DMS53 treated with DMSO at 0.1 percent for 48 hours (cell line): ENCODE measurements around the gene SOX12.

Source experiments
- DNase-seq: peaks from one replicate; lab custom pipeline; 2025; ENCODE audit not compliant: unreplicated experiment; lab: John Stamatoyannopoulos, UW

SOX12 gene

DNA sequence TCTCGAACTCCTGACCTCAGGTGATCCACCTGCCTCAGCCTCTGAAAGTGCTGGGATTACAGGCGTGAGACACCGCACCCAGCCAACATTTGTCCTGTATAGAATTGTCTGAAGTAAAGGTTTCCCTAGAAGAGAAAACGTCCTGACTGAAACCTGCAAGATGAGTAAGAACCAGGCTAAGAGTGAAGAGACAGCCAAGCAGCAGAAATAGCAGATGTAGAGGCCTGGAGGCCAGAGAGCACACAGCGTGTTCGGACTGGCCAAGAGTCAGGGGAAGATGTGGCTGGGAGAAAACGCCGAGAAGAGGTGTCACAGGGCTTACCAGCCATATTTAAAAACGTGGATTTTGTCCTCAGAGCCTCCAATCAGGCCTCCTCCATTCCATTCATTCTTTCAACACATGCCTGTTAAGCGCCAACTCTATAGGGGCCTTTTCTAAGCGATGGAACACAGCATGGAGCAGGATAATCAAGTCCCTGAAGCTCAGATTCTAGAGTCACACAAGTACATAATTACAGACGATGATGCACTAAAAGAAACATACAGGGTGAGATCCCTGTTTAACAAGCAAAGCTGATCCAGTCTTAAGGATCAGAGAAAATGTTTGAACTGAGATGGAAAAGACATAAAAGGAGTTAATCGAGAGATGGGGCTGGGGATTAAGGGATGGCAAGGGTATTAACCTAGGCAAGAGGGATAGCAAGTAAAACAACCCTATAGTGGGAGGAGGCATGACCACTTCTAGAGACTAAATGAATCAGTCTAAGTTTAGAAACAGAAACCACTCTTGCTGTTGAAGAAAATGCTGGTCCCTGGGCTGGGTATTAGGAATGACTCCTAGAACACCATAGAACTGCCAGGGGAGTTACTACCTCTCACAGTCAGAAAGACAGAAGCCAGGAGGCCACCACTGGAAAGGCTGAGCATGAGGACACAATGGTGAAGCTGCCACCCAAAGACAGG, 23.2 kb upstream of the SOX12 start:
- no peak for DNase-seq

- DNase-seq = no peak
Observed at GRCh38 chr20:305745-306144, 19.6 kb upstream of the SOX12 start.

DNA sequence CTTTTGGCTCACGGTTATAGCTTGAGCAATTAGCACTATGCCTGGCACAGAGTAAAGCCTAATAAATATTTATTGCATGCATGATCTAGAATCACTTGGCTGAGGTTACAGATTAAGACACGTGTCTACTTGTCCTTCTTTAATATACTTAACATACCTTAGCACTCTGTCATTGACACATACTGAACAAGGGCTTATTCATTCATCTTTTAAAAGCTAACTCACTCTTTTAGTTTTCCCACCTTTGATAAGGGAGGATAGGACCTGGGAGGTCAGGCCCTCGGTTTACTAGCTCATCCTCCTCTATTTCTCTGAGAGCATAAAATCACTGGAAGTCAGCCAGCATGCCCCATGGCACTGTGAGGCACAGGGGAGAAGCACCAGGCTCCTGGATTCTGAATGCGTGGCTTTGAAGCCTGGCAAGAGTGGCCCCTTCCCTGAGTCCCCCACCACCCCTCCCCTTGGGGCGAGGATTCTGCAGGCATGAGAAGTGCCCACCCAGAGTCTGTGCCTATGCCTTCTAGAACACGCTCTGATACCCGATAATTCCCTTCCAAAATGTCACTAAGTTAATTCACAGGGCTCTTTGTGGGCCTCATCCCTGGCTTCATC, 16.8 kb upstream of the SOX12 start:
- no peak for DNase-seq

DNA sequence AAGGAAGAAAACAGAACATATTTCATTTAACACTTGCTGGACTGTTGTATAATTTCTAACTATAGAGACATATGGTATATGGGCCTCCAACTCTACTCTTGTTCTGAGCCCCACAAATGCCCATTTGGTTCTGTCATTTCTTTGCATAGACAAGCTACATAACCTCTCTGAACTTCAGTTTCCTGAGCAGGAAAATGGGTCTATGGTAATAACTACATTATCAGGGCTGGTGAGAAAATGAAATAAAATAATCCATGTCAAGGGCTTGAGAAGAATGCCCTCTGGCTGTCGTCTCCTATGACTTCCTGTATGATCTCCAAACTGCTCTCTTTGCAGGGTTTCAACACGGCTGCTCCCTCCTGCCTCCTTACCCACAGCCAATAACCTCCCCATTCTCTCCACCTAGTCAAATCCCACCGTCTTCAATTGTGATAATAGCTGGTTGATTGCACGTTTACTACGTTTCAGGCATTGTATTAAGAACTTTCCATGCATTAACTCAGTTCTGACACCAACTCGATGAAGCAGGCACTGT, 16.0 kb upstream of the SOX12 start:
- DNase-seq = no peak

- peak; percentile 97 for DNase-seq
Observed at GRCh38 chr20:309841-310644, 15.3 kb upstream of the SOX12 start.

DNA sequence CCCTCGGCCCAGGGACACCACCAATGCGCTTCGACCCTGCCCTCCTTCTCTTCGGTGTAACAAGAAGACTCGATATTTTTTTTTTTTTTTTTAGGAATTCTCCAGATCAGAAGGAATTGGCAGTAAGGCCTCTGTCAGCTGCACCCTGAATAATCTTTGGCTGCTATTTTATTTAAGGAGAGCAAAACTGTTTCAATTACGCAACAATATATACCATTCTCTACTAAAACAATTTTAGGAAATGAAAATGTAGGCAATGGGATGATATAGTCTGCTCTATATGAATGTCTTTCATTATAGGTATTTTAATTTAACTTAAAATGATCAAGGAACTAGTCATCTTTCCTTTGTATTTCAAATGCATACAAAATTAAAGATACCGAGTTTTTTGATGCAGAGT, 14.7 kb upstream of the SOX12 start:
- DNase-seq = no peak

GRCh38 chr20:311609-312008, 13.7 kb upstream of the SOX12 start:
- no peak for DNase-seq

GRCh38 chr20:312067-312466, 13.3 kb upstream of the SOX12 start:
- no peak for DNase-seq

DNA sequence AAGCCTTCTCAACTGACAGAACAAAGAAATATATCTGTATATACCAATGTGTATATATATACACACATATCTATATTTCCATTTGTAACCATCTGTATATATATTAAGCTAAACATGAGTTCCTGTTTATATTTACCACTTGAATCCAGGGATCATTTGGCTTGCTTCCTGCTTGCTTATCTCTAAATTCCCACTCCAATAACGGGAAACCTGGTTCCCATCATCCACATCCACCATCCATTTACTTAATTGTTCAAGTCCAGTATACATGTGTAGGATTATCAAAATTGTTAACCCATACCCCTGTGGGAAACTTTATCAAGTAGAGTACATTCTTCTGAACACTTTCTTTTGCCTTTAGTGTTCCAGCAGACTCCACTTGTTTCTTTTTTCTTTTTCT, 12.5 kb upstream of the SOX12 start:
- DNase-seq = no peak

DNA sequence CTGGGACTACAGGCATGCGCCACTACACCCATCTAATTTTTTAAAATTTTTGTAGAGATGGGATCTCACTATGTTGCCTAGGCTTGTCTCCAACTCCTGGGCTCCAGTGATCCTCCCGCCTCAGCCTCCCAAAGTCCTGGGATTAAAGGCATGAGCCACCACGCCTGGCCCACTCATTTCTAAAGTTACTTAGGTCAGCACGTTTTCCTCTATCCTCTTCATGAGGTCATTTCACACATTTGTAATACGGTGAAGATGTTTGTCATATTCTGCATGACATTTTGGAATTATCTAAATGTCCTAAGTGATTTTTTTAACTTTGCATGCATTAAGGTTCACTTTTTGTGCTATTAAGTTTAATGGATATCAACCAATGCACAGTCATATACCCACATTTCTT, 11.9 kb upstream of the SOX12 start:
- no peak for DNase-seq

DNA sequence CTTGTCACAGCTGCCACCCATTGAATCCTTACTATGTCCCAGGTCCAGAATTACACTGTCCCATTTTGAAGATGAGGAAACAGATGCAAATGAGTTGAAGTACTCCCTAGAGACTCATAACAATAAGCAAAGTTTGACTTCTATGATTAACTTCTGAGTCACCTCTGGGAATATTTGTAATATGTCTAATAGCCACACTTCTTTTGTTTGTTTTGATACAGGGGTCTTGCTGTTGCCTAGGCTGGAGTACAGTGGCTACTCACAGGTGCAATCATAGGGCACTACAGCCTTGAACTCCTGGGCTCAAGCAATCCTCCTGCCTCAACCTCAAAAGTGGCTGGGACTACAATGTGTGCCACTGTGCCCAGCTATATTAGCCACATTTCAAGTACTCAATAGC, 11.4 kb upstream of the SOX12 start:
- DNase-seq = no peak

GRCh38 chr20:316316-317068, 8.9 kb upstream of the SOX12 start:
- DNase-seq = no peak

DNA sequence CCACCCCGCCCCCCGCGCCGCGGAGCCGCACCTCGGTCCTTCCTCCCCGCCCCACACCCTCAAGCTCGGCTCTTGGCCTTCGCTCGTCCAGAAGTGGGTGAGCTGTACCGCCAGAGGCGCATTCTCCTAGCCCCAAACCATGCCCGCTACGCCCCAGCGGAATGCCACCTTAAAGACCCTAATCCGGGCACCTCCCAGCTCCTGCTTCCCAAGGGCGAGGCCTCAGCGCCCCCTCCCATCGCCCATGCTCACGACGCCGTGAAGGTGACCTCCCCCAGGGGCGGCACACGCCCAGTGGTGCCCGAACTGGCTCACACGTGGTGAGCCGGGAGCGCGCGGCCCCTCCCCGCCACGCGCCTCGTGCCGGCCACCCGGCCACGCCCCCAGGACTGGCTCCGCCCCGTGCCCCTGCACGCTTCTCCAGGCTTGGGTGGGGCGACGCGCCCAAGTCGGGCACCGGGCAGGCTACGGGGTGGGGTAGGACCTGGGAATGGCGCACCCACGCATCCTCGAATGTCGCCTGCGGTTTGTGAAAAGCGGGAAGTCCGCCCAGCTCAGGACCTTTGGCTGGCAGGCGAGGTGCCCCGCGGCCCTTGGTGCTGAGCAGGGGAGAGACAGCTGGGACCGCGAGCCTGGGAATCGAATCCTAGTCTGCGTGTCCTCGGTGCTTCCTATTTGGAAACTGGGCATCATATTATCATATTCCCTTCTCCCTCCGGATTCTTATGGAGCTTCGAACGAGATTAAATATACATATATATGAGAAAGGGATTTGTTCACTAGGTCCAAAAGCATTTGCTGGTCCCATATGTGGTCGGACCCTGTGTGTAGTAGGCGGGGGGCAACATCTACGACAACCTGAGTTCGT, 941 bp upstream of the SOX12 start:
- DNase-seq = peak; percentile 85

- DNase-seq = peak; percentile 56
Observed at GRCh38 chr20:325889-326644, 715 bp downstream of the SOX12 start.

DNA sequence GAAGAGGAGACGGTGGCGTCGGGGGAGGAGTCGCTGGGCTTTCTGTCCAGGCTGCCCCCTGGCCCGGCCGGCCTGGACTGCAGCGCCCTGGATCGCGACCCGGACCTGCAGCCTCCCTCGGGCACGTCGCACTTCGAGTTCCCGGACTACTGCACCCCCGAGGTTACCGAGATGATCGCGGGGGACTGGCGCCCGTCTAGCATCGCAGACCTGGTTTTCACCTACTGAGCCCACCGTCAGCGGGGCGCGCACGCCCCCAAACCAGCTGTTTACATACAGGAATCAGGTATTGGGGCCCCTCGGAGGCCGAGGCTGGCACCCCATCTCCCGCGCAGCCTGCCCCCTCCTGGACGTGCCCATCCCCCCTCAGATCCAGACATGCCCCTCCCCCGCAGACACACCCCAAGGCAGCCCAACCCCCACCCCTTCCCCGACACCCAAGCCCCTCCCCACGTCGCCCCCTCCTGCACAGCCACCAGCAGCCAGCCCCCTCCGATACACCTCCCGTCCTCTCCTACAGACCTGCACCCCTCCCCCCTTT, 1.4 kb downstream of the SOX12 start:
- no peak for DNase-seq

DNA sequence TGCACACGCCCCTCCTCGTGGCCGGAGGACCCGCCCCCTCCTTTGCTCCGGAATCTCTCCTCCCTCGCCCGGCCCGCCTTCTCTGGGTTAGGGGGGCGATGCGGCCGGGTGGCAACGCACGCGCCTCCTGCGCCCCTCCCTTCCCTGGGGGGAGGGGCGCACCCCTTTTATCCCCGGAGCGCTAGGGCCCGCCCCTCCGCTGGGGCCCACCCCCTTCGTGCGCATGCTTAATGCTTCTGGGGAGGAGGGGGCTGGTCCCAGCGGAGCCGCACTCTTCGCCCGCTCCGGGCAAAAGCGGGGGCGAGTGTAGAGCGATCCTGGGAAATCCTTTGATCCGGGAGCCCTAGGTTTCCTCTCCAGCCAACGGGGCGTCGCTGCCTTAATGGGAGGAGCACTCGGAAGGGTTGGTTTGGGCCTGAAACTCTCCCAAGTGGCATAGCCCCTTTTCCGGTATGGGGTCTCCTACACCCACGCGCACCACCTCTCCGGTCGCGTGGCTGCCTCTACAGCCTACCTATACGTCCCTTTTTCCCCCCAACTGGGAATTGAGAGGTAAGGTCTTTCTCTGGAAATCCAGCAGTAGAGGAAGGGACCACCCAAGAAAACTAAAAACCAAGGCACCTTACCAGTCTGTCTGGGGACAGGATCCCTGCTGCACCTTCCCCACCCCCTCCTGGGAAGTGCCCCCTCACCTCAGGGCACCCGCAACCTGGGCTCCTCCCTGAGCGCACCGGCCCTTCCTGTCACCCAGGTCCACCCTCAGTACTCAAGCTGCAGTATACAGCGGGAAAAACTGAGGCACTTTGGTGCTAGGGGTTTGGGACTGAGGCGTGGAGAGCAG, 2.1 kb downstream of the SOX12 start:
- DNase-seq = peak; percentile 80

- no peak for DNase-seq
Observed at GRCh38 chr20:328027-328974, 2.9 kb downstream of the SOX12 start.
